Stimulated activated CD4-positive, alpha-beta T cell treated with anti-CD3 and anti-CD28 coated beads, Interleukin-2, amount 100 ng/mL, for 24 hours (primary cell): ENCODE results near the gene IL17RB.
A peak's percentile ranks its signal among the peaks of the same experiment; 100 is the strongest.

Experiments used
- DNase-seq, 2 donors: peaks; one replicate each; pipeline ENCODE4 v3.0.0-alpha.2; 2020

IL17RB gene

GRCh38 chr3:53863145-53863544 lies 16.8 kb downstream of the IL17RB start:
- DNase-seq = no peak

- no peak for DNase-seq
Observed at GRCh38 chr3:53865732-53866499, 19.5 kb downstream of the IL17RB start.

GRCh38 chr3:53880396-53881345 lies 34.3 kb downstream of the IL17RB start:
- no peak for DNase-seq

- DNase-seq = peak; percentile 87 to 88
Observed at GRCh38 chr3:53881691-53882593, 35.6 kb downstream of the IL17RB start, which contains the start of gene ACTR8. TSS of gene ACTR8 (minus strand) at chr3:53882152. CDS start at chr3:53882101, 51 bp downstream.

GRCh38 chr3:53883008-53883407 lies 36.6 kb downstream of the IL17RB start:
- DNase-seq = no peak

- DNase-seq = no peak
Observed at GRCh38 chr3:53884623-53885022, 38.3 kb downstream of the IL17RB start.

GRCh38 chr3:53885239-53885638 lies 38.9 kb downstream of the IL17RB start:
- no peak for DNase-seq

GRCh38 chr3:53887446-53887845 lies 41.1 kb downstream of the IL17RB start:
- DNase-seq = no peak

GRCh38 chr3:53888232-53888631 lies 41.9 kb downstream of the IL17RB start:
- DNase-seq = no peak

- peak; percentile 42 to 46 for DNase-seq
Observed at GRCh38 chr3:53890726-53891475, 44.5 kb downstream of the IL17RB start.

GRCh38 chr3:53891497-53892285 lies 45.3 kb downstream of the IL17RB start, which contains the start of gene SELENOK:
TSS of gene SELENOK (minus strand) at chr3:53891859.
- peak; percentile 94 to 96 for DNase-seq

GRCh38 chr3:53892286-53892637 lies 45.9 kb downstream of the IL17RB start:
- no peak for DNase-seq

GRCh38 chr3:53899750-53900149 lies 53.4 kb downstream of the IL17RB start:
- no peak for DNase-seq

- DNase-seq = no peak
Observed at GRCh38 chr3:53900666-53901331, 54.4 kb downstream of the IL17RB start.

GRCh38 chr3:53902067-53902466 lies 55.7 kb downstream of the IL17RB start:
- no peak for DNase-seq

- DNase-seq = no peak
Observed at GRCh38 chr3:53902711-53903110, 56.3 kb downstream of the IL17RB start.

- no peak for DNase-seq
Observed at GRCh38 chr3:53913401-53913800, 67.0 kb downstream of the IL17RB start.
